T-helper 1 cell (primary cell): ENCODE measurements around the gene LRRC40.
"Not testable (repeated sequence)": the region's sequence is repeated elsewhere in the genome, so short reads cannot be mapped to it uniquely, and the experiment has no call there.

Source experiments
- DNase-seq, 5 donors: peaks; one replicate each; pipeline ENCODE4 v3.0.0-alpha.2; 2012 to 2020
- total RNA-seq, 4 donors: gene quantifications; one replicate each; lab custom pipeline; 2026; lab: John Stamatoyannopoulos, UW

The LRRC40 gene
- total RNA-seq, result 21.1 to 30.6 (median 27.6) reads per million in 4 donors

DNA sequence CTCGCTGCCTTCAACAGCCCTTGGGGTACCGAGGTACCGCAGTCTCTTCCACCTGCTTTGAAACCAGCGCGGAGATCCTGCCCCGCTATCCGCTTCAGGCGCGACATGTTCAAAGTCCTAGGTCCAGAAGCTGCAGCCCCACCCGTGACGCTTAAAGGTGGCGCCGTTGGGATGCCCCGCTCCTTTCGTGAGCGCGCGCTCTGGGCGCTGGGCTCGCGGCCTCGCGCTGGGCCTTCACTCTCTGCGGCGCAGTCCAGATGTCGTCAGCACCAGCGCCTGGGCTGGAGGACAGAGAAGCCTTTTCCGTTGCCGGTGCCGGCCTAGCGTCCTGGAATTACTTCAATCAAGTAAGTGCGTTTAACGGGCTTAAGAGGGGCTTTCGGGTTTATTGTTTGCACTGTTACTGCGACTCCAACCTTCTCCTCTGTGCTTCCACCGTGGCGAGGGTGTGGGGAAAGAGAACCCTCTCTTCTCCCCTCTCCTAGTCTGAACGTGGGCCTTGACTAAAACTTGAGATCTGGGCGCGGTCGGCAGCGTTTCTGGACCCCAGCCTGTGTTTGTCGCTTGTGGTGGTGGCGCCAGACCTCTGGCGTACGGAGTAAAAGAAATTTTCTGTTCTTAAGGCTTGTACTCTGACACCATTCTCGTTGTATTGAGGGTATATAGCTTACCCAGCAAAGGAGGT, at the start of gene LRRC40:
TSS of gene LRRC40 (minus strand) at position 146 of the 685 bp plus-strand sequence. CDS start at position 107, 39 bp downstream.
- peak; percentile 84 to 96 (median 91) for DNase-seq

DNA sequence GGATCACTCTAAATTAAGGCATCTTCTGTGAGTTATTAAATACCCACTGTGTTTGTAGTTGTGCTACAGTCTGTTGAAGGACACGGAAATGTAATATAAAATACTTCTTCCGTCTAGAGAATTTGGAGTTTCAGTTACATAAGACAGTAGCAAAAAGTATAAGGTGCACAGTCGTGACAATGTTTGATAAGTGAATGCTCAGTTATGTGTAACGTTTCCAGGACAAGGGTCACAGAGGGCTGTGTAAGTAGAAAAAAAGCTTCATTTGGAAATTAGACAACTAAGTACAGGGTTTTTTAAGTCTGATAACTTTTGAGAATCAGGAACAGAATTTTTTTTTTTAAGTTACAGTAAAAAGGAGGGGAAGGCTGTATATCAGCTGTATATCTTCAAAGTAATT, 43.4 kb upstream of the LRRC40 start:
- DNase-seq, result no peak

DNA sequence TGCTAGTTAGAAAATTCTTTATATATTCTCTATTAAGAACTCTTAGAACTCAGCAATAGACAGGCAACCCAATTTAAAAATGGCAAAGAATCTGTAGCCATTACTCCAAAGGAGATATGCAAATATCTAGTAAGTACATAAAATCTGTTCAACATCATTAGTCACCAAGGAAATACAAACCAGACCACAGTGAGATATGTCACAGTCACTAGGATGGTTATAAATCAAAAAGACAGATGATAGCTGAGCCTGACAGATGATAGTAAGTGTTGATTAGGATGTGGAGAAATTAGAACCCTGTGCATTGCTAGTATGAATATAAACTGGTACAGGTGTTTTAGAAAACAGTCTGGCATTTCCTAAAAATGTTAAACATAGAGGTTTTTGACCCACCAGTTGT, 42.4 kb upstream of the LRRC40 start:
- peak in 1 of 5 donors; percentile 31 for DNase-seq

DNA sequence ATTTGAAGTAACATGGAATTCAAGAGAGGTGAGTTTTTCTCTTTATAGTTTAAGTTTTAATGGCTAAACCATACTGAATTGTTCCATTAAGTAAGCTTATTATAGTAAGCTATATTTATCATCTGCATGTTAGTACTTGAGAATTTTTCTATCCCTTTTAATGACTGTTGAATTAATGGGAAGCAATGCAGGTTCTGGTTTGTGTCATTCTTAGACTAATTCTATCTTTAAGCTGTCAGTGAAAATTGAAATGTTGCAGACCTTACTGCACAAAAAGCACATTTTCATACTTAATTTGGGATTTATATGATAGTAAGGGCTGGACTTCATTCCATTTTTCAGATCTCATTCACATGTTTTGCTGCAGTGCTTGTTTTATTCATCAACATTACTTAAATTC, 41.7 kb upstream of the LRRC40 start:
- DNase-seq, result no peak

DNA sequence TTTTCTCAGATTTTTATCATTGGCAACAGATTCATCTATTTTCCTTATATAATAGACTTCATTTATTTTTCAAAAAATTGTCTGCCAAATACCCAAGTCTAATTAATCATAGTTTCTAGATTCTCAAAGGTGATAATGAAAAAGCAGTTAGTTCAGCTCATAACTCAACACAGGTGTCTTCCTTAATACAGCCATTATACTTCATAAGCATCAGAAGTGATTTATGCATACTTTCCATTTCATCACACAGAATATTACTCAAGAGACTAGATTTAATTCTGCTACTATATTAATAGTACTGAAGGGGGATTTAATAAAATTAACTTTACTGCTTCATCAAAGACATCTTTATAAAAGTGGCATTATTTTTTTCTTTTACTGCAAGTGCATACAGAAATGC, 34.6 kb upstream of the LRRC40 start:
- no peak for DNase-seq

DNA sequence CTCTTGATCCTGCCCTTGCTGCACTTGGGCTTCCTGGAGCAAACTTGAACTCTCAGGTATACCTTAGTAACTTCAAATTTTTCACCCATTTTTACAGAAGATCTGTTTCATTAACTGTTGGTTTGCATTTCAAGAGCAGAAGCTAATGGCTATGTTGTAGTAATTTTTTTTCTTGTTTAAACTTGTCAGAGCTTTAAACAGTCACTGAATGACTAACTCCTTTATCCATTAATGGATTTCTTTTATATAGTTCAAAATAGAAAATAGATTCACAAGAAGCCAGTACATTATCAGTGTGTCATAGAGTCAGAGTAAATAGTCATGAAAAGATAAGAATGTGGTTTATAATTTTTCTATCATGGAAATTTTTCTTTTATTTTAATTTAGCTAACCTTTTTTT, 29.4 kb upstream of the LRRC40 start:
- no peak for DNase-seq

DNA sequence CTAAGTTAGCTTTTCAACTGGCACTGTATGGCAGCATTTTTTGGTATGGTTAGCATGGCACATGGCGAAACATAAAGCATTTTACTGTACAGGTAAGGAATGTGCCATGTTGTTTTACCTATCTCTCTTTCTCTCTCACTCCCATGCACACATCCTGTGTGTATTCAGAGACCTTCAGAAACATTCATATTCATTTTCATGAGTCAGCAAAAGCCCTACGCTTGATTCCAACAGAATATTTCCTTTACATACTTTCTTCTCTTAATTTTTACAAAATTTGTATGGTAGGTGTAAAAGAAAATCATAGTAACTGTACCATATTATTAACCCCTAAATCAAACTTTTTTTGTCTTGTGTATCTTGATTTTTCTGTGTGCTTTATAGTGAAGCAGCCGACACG, 26.1 kb upstream of the LRRC40 start:
- DNase-seq, result no peak

DNA sequence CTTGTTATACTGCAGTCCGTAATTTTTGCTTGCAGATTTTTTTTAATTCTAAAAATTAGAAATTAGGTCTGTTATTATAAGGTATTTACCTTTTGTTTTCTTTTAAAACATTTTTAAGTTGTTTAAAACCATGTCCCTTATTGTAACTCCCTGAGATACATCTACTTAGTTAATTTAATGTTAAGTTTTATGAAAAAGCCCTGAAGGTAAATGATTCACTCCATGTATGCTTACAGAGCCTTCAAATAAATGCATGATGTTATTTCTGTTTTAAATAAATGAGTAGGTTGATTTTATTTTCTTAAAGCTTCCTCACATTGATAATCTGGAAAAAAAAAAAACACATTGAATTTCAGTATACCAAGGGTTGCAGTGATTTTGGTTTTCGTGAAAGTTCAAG, 23.3 kb upstream of the LRRC40 start:
- DNase-seq, result no peak

DNA sequence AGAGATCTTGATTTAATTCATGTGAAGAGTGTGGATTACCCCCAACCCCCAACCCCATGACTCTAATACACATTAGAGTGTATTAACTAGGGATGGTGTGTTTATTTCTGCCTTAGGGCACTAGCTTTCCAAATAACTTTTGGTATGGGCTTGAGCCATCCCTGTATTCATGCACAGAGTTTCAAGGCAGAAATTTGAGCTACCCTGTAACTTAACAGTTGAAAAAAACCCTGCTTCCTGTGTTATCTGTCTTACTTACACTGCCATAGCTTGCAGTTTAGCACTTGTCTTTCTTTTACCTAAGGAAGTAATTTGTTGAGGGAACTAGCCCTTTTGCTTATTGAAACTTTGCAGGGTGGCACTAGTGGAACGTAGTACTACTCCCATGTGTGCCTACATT, 22.1 kb upstream of the LRRC40 start:
- DNase-seq, result peak in 1 of 5 donors; percentile 24

DNA sequence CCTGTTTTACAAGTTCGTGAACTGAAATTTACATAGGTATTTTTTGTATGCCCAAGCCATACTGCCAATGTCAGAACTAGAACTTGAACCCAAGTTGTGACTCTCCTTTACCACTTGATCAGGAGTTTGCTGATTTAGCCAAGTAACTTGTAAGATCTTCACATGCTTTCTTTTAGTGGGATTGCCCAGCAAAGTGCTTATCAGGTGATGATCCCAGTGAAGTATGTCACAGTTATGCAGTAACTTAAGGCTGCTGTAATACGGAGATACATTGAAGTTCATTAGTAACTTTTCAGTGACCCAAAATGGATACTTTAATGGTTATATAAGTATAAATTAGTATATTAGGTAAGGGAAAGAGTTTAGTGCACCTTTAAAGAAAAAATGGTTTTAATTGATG, 19.6 kb upstream of the LRRC40 start:
- no peak for DNase-seq

DNA sequence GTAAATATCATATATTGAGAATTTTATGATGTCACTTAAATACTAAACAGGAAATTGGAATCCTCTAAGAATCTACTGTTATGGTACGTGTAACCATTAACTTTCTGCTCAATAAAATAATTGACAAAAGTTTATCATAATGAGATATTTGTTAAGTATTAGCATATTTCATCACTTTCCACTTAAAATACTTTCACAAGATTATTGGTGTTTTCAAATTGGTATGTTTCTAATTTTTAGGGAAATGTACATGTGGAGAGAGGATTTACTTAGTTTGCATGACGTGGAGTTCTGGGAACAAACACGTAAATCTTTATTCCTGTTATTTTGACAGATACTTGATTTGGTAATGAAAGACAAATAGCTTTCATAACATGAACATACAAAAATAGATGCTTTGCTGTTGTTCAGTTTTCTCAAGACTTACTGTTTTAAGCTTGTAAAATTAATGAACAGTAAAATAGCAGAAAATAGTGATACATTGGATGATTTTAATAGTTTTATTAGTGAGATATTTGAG, 17.4 kb upstream of the LRRC40 start:
- no peak for DNase-seq

DNA sequence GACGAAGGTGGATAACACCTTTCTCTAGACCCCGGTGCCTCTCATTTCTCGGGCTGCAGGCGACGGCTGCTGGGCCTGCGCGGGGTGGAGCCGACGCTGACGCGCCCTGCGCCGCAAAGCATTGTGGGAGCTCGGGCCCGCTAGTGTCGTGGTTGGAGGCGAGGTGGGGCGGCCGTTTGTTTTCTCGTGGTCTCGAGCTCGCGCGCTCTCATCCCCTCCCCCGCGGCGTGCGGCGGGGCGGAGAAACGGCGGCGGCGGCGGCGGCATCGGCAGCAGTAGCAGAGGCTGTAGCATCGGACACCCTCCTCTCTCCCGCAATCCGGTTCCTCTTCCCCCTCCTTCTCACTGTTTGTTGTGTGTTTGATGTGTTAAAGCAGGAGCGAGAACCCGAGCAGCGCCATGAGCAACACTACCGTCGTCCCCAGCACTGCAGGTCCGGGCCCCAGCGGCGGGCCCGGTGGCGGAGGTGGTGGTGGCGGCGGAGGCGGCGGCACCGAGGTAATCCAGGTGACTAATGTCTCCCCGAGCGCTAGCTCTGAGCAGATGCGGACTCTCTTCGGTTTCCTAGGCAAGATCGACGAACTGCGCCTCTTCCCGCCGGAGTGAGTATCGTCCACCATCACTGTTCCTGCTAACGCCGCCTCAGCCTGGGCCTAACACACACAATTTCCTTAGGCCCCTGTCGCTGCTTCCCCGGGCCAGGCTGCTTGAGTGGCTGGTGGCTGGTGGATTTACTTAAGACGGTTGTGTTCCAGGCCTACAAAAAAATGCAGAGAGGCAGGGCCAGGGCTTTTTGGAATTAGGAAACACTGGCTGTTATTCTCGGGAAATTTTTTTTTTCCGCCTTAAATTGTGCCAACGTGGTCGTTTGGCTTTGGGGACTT, 16.1 kb upstream of the LRRC40 start, which contains the start of gene SRSF11:
TSS of gene SRSF11 (plus strand) at position 143 of the 884 bp plus-strand sequence. CDS start at position 400, 257 bp downstream.
- DNase-seq, result peak; percentile 89 to 95 (median 95)

DNA sequence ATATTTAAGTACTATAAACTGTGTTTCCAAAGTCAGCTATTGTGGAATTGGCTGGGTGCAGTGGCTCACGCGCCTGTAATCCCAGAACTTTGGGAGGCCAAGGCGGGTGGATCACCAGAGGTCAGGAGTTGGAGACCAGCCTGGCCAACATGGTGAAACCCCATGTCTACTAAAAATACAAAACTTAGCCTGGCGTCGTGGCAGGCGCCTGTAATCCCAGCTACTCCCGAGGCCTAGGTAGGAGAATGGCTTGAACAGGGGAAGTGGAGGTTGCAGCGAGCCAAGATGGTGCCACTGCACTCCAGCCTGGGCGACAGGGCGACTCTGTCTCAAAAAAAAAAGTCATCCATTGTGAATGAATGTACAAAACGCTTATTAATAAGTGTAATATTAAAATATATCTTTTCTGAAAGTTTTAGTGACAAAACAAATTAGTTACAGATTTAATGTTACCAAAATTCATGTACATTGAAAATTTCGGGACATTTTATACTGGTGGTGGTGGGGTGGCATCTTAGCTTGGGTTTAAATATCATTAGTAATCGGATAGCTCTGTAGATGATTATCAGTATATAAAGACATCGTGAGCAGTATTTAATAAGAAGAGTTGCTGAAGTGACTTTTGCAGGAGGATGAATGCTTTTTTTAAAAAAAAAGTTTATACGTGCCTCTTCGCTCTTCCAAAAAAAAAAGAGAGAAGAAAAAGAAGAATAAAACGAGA, 15.3 kb upstream of the LRRC40 start:
- DNase-seq, result no peak

DNA sequence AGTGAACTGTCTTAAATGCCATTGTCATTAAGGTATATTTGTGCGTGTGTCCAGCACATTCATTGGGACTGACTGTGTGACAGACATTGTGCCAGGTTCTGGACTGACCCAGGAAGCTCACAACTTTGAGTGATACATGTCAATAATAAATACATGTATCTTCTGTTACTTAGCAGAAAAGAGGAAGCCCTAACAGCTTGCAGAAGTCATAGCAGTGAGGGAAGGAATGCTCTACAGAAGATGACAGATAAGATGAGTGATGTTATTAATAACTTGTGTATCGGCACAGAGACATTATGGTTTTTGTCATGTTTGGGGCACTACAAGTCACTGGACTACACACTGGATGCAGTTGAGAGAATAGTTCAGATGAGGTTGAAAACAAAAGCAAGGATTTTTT, 14.6 kb upstream of the LRRC40 start:
- no peak for DNase-seq

DNA sequence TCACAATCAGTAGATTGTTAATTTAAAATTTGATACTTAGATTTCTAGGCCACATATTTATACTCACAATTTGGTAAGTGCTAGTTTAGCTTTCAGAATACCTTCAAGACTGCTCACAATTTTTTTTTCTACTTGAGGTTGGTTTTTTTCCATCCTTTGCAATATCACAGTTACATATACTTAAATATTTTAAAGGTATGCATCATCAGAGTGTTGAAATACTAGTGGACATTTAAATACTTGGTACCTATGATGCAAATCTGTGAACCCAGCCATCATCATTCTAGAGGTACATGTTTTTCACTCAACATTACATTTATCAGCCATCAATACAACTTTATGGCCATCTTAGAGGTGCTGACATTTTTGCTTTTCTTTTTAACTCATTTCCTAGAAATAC, 6.2 kb upstream of the LRRC40 start:
- no peak for DNase-seq

DNA sequence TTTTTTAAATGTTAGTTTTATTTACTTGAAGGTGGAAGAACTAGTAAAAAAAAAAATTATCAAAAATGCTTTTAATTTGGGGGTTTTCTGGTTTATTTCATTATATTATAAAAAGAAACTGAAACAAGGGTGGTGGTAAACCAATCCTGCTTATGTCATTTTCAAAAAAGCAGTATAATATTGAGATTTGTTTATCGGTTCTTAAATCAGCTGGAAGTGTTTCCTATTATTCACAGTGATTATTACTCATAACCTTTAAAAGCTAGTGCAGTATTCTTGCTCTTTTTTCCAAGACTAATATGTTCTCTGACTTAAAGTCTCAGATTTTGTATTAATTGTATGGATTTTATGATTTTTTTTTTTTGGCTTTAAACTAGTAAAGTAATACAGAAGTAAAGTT, 5.4 kb upstream of the LRRC40 start:
- no peak for DNase-seq

DNA sequence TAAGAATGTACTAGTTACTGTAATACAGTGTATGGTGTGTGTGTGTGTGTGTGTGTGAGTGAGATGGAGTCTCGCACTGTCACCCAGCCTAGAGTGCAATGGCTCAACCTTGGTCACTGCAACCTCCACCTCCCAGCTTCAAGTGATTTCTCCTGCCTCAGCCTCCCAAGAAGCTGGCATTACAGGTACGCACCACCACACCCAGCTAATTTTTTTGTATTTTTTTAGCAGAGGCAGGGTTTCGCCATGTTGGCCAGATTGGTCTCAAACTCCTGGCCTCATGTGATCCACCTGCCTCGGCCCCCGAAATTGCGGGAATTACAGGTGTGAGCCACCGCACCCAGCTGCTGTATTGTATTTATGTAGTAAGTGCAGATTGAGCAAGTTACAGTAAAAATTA, 2.9 kb upstream of the LRRC40 start:
- no peak for DNase-seq

DNA sequence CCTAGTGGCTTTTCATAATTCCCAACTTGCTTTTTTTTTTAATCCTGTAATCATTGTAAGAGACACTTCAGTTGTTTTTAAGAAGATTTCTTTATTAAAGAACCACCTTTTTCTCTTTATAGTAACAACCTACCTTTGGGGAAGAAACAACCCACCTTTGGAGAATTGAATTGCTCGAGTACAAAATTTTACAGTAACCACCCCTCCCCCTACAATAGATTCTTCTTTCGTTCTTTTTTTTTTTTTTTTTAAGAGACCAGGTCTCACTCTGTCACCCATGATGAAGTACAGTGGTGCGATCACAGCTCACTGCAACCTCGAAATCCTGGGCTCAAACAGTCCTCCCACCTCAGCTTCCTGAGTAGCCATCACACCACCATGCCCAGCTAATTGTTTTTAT, 2.1 kb upstream of the LRRC40 start:
- no peak for DNase-seq

DNA sequence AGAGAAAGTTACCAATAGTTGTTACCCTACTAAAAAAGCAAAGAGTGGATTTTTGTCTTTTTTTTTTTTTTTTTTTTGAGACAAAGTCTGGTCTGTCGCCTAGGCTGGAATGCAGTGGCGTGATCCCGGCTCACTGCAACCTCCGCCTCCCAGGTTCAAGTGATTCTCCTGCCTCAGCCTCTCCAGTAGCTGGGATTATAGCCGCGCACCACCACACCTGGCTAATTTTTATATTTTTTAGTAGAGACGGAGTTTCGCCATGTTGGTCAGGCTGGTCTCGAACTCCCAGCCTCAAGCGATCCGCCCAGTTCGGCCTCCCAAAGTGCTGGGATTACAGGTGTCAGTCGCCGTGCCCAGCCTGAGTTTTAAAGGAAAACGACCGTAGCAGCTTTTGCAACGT, 1.5 kb upstream of the LRRC40 start:
- not testable (repeated sequence) for DNase-seq

DNA sequence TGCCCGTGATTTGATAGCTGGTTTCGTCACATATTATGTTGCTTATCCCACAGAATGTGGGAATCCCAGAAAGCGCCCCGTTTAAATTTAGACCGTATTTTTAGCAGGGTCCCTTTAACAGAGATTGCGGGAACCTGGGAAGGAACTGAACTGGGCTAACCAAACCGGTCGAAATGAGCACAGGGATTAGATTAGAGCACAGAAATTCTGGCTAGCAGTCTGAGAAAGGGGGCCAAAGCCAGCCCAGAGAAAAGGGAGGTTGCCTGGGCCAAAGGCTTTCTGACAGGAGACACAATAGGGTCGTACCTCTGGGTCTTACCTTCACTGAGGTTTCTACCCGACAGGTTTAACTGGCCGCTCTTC, 327 bp downstream of the LRRC40 start:
- DNase-seq, result no peak

DNA sequence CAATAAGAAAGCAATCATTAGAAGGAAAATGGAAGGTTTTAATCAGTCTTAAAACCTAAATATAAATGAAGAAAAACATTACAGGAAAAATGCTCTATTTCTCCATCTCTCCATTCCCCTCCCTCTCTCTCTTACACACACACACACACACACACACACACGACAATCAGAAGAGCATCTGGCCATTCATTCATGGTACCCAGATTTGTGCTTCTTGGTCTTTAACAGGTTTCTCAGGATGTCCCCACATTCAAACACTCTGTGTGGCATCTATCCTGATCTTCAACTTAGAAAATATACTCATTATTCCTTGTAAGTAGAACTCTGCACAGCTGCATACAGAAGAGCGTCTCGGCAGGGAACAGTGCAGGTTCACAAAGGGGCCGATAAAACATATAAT, 779 bp downstream of the LRRC40 start:
- DNase-seq, result no peak

DNA sequence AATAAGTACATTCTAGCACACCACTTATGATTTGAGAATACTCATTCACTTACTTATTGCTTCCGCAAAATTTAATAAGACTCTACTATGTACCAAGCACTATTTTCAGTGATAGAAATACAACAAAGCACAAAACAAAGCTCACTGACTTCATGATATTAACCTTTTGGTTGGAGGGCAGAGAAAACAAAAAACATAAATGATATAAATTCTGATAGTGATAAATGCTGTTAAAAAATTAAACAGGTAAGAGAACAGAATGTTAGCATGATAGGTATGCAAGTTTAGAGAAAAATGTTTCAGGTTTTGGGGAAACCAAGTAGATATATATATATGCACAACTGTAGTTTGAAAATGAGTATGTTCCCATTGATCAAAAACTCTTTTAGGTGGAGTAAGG, 1.2 kb downstream of the LRRC40 start:
- DNase-seq, result no peak

DNA sequence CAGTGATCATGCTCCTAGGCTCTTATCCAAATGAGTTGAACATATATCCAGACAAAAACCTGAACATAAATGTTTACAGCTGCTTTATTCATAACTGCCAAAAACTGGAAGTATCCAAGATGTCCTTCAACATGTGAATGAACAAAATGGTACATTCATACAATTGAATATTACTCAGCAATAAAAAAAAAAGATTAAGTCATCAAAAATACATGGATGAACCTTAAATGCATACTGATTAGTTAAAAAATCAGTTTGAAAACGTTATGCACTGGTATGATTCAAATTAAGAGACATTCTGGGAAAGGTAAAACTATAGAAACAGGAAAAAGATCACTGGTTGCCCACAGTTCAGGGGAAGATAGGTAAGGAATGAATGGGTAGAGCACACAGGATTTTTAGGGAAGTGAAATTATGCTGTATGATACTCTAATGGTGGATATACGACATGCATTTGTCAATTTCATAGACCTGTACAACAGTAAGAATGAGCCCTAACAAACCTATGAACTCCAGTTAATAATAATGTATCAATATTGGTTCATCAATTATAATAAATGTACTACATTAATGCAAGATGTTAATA, 3.1 kb downstream of the LRRC40 start:
- no peak for DNase-seq
